Measurements from ENCODE around the gene PPP1R16B.

GRCh38 chr20:38920411-38920810 lies 114.9 kb downstream of the PPP1R16B start:
- TF ChIP-seq CTCF (IDR thresholded peaks at IDR 0.05 in 2 of 3, conservative IDR thresholded peaks at IDR 0.05 in 1 of 3; ENCODE audit: control insufficient read depth in 2 of 3, extremely low read depth in 1 of 3, insufficient read depth in 1 of 3, low read depth in 3 of 3, low read length in 3 of 3) (no peak), NR2F1 (conservative IDR thresholded peaks at IDR 0.05) (no peak), POLR2AphosphoS5 (IDR thresholded peaks at IDR 0.05; ENCODE audit: low read length) (no peak), ZBTB33 (IDR thresholded peaks at IDR 0.05) (no peak)

Measured in GM12878 (cell line).